ENCODE measurements around the gene ITGA5.
"Not testable (repeated sequence)": the region's sequence is repeated elsewhere in the genome, so short reads cannot be mapped to it uniquely, and the experiment has no call there.

ITGA5 gene

DNA sequence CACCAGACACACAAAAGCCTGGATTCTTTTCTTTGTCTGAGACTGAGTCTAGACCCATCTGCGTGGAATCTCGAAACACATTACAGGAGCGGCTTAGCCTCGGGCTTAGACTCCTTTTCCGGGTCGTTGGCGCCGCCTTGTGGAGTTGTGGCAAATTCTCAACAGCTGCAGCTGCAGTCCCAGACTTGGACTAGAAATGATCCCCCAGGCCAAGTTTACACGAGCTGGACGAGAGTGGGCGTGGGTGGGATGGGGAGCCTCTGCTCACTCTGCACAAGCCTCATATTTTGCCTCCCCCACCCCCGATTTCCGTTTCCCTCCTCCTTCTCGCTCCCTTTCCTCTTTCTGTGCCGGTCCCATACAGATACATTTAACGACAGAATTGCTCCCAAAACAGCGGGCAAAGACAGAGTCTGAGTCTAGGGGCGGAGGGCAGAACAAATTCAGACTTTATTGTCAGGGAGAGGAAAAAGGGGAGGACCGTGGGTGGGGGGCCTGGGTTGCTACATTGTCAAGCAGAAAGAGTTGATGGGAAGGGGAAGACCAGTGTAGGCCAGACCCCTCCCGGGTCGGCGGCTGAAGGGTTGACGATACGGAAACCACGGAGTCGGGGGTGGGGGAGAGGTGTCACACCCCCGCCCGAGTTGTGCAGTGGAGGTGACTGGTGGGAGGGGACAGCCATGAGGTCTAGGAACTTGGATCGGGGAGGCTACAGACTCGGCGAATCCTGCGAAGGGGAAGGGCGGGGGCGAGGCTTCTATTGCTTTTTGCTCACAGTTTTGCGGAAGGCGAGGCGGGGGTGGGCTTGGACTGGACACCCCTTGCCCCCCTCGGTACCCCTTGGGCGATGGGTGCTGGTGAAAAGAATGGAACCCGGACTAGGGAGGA is 50.1 kb downstream of the ITGA5 start:
- DNase-seq: peak; percentile 95

DNA sequence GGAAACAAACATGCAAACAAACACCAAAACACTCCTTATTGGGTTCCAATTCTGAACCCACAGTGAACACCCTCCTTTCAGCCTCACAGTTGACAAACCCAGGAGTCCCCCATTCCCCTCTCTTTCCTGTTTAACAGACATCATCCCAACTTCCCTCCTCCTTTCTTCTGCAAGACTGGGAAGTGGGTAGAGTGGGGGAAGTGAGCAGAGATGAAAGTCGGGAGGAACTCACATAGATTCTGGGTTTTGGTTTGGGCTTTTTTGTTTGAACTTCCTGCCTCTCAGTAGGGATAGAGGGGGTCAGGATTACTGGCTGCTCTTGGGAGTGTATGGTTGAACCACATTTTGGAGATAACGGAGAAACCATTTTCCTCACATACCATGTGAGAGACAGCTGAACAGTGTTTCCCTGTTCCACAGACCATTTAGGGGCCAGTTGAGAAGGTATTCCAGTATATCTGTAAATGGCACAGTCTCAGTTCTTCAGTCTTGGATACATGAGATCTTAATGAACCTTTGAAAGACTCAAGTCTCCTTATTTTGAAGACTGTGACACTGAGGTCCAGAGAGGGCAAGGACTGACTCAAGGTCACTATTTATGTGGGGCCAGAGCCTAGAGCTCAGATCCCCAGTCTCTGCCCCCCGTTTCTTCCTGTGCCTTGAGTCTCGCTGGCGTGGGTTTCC is 50.9 kb downstream of the ITGA5 start:
- no peak for DNase-seq

DNA sequence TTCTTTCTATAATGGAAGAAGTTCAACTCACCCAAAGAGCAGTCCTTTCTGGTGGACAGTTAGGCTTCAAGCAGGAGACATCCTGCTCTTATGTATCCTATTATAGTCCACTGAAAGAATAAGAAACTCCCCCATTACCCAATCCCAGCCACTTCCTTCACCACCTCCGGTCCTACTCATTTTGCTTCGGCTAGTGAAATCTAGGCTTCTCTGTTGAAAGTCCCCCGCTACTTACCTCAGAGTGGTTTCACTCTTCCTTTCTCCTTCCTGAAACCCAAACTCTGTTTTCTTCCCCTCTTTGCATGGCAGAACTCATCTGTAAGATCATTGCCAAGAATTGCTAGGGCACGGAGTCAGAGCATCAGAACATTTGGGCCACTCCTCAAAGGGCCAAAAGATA is 54.7 kb downstream of the ITGA5 start, which contains the start of gene GPR84:
Gene GPR84, minus strand, starts transcription at position 74 of the 400 bp plus-strand sequence. CDS start 635 bp downstream, outside the sequence.
- DNase-seq: no peak

DNA sequence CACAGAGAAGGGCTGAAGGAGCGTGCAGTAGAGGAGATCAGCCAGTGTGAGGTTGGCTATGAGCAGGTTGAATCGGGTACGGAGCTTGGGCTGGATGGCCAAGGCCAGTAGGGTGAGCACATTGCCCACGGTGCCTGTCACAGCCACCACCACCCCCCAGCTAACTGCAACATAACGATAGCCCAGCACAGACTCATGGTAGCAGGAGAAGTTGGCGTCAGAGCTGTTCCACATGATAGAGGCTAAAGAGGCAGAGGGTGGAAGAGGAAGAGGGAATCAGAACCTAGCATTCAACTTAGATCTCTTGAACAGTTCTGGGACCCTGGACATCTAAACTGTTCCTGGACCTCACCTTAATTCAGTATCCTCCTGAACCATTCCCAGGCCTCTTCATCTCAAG is 55.4 kb downstream of the ITGA5 start:
- no peak for DNase-seq

DNA sequence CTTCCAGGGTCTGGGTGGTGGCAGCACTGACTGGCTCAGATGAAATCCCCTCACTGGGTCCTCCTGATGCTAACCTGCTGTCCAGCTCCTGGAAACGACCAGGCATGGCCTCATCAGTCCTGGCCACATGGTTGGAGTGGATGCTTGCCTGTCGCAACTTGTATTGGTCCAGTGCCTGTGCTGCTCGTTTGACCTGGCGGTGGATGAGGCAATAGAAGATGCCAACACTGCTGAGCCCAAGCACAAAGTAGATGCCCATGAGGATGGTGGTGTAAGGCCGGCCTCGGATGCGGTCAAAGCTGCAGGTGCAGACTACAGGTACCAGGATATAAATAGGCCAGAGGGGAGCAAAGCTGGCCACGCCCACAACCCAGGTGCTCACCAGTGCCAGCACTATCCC is 56.0 kb downstream of the ITGA5 start:
- no peak for DNase-seq

DNA sequence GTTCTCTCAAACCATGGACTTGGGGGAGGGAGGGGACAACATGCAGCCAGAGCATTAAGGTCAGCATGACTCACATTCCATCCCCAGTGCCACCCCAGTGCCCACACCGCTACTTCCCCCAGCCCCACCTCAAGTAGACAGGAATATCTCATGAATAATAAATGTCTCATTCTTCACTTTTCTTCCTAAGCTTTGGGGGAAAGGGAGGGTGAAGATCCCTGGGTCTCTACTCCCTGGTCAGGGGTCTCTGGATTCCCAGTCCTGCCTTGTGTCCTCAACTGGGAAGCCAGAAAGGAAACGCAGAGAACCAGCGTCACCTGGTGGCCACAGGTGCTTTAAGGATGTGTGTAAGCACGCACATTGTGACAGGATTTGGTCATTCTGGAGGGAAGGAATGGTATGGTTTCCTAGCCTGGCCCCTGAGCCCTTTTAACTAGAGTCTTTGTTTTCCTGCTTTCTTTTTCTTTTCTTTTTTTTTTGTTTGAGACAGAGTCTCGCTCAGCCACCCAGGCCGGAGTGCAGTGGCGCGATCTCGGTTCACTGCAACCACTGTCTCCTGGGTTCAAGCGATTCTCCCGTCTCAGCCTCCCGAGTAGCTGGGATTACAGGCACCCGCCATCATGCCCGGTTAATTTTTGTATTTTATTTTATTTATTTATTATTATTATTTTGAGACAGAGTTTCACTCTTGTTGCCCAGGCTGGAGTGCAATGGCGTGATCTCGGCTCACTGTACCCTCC is 58.2 kb downstream of the ITGA5 start:
- no peak for DNase-seq

DNA sequence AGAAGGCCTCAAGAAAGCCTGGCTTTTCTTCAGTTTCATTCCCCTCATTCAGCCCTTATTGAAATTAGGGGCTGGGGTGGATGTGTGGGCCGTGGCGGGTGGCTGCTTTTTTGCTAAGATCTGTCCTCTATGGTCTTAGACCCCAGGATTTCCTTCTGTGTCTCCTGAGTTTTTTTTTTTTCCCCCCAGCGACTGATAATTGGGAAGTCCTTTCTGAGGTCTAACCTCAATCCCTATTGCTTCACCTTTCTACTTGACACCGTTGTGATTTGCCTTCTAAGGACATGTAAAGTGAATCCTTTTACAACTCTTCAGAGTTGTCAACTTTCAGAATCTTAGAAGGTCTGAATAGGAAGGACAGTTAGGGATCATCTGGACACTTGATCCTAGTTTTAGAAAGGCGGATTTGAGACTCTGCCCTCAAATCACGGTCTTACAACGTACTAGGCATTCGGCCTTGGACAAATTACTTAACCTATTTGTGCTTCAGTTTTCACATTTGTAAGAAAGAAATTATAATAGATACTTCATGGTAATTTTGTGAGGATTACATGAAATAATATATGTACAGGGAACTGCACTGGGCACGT is 59.2 kb downstream of the ITGA5 start:
- no peak for DNase-seq

DNA sequence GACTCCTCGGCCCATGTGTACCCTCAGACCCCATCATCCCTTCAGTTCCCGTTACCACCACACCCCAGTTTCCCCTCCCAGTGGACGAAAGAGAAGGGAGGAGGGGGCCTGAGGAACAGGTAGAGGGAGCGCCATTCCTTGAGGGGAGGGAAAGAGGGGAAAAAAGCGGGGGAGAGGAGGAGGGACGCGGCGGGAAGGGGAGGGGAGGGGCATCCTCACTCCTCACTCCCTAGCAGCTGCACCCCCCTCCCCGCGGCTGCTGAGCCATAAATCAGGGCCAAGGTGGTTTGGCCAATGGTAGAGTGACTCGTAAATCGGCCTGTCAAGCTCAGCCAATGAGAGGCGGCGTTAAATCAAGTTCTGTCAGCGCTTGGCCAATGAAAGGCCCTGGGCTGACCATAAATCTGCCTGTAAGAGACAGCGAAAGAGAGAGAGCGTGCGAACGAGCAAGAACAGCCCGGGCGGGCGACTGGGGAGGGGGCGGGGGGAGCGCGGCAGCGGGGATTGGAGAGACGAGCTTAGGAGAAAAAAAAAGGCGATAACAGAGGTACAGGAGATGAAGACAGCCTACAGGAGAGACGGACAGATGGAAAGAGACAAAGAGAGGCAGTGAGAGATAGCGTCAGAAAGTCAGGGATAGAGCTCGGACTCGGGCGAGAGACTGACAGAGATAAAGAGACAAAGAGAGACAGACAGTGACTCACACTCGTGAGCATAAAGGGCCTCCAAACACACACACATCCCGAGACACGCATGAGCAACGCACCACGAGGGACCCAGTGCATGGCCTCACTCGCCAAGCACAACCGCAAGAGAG is 59.9 kb downstream of the ITGA5 start:
- DNase-seq: peak; percentile 98

DNA sequence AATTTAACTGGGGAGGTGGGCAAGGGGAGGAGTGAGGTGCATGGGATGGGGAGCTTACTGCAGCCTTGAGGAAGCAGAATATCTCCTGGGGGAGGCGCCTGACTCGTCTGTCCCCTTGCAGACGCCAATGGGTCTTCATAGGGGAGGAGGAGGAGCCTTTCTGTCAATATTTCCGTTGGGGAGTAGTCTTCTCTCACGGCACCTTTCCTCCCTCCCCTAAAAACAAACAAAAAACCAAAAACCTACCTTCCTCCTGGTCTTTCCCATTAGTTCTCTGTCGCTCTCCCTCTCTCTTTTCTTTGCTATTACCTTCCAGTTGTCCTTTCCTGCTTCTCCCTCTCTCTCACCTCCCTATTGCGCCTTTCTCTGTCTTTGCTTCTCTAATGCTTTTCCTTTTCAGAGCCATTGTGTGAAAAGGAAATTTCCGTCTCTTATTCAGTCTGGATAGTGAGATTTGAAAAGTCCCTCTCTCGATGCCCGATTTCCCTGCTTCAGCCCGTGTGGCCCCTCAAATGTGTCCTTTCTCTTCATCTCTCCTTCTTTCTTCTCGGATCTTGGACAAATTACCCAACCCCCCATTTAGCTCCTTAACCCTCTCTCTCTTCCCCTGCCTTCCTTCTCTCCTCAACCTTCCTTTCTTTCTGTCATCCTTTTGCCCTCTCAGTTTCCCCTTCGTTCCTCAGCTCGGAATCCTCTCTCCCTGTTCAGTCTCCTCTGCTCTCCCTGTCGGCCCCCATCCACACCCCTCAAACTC is 60.7 kb downstream of the ITGA5 start:
- DNase-seq: no peak

DNA sequence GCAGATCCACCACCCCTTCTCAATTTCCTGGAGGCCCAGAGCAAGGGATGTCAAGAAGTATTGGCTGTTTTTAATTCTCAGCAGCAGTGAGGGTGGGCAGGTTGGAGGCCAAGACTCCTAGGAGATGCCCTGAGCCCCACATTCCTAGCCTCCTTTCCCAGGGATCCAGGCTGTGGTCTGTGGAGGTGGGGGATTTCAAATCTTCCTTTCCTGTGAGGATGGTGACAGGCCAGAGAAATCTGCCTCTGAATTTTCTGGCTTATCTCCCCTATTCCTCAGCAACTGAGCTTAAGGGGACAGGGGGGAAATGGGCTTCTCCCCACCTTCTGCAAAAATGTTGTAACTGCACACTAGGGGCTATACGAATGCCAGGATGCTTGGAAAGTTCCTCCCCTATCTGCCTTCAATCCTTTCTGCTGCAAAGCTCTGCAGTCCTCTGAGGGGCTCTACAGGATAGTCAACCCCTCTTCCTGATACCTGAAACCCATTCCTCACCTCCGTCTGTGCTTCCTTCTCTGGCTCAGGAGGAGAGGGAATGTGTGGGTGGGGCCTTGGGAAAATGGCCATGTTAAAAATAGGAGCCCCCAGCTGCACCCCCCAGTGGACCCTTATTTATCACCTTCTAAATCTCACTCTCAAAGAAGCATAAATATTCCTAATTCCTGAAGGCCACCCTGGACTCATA is 61.4 kb downstream of the ITGA5 start:
- no peak for DNase-seq

DNA sequence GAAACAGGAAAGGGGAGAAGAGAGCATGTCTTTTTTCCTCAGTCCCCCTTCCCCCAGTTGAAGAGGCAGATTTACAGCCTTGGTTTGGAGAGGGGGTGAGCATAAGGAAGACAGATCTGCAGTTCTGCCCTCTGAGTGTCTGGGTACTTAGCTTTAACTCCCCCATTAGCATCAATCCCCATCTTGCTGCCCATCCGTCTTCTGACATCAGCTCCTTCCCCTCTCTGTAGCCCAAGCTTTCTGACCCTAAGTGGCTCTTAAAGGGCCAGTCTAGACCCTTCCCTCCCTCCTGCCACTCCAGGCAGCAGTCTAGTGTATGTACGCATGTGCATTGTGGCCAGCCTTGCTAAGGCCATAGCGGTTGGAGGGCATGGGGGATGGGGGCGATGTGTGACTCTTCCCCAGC is 62.1 kb downstream of the ITGA5 start:
- no peak for DNase-seq

DNA sequence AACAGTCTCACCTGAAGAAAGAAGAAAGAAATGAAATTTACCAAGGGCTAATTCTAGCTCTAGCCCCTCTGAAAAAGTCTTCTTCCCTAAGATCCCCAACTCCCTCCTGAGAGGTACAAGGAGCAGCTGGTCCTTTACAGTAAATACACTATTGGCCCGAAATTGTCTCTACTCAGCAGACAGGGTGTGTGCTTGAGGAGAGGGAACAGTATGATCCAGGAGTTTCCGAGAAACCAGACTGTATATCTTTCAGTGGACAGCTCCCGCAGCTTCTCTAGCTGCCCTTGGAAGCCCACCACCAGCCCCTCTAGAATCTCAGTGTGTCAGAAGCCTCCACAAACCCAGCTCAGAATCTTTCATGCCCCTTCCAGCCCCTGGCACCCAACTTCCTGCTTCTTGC is 62.8 kb downstream of the ITGA5 start:
- DNase-seq: no peak

DNA sequence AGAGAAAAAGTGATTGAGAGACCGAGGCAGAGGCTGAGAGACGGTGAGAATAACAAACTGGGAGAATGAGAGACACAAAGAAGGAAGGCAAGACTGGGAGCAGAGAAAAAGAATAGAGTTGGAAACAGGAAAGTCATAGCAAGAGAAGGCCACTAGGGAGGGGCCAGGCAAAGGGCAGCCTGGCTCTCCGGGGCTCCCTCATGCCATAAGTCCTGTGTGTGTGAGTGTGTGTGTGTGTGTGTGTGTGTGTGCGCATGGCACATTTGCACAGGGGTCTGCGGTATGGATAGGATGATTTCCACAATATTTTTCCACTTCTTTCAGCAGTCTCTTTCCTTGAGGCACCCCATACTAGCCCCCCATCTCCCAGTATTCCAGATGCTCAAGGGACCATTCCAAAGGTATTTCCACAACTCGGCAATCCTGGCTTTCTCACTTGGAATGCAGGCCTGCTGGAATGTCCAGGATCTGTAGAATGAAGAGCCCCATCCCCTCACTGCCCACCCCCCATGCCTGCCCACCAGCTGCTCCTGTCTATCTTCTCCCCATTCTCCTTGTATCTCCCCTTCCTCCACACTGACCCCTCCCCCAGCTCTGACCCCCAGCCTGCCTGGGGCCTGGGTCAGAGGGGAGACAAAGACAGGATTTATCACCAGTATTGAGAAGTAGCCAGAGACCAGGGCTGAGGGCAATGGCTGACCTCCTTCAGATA is 63.8 kb downstream of the ITGA5 start:
- DNase-seq: no peak

DNA sequence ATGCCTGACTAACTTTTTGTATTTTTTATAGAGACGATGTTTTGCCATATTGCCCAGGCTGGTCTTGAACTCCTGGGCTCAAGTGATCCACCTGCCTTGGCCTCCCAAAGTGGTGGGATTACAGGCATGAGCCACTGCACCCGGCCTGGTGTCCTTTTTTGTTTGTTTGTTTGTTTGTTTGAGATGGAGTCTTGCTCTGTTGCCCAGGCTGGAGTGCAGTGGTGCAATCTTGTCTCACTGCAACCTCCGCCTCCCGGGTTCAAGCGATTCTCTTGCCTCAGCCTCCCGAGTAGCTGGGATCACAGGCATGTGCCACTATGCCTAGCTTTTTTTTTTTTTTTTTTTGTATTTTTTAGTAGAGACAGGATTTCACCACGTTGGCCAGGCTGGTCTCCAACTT is 64.8 kb downstream of the ITGA5 start:
- not testable (repeated sequence) for DNase-seq

DNA sequence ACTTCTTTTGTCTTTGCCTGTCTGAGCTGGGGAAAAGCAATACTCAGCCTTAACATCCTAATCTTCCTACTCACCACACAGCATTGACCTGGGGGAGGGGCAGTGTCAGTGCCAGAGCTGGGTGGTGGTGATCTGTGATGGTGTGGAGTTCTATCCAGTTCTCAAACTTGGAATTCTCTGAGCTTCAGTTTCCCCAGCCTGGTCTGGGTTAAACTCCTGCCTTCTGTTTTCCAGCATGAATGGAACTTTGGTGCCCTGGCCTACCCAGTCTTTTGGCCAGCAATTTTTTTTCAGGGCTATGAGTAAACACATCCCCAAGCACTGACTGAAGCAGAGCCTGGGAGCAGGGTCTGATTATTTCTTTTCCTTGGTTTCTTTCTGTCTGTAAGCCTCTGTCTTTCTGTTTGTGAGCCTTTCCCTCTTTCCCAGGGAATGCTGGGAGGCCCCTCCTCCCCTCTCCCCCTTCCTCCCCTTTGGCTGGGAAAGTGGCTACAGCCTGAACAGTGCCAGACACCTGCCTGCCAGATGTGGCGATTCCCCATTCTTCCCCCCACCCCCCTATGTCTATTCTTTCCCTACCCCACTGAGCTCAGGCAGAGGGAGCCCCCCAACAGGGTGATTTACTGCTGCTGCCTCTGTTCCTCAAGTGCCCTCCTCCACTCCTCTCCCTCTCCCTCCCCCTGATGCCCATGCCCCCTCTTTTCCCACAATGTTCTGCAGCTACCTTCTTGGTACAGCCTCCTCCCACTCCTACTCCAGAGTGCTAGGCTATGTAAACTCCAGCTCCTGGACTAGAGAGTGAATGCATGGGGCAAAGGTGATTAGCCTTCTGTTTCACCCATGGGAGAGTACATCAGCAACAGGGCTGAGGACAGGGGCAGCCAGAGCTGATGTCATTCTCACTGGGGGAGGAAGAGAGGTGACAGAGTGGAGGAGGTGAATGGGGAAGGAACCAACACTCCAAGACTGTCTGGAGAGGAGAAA is 65.9 kb downstream of the ITGA5 start:
- DNase-seq: peak; percentile 79

DNA sequence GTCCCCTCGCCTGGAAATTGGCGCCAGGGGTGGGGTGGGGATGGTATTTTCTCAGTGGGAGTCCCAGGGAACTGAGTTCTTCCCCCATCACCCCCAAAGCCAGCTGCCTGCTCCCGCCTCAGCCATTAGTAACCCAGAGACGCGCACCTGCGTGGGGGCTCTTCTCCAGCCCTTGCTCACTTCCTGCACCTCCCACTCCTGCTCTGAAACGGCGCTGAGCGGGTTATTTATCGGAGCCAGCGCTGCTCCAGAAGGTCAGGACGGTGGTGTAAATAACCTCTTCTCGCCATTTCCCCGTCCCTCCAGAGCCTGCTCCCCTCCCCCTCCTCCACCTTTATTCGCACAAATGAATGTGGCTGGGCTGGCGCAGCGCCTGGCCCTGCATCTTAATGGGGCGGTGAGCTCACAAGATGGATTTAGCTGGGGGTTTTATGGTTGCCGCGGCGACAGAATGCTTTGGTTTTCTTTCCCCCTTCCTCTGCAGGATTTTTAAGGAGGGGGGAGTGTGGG is 67.0 kb downstream of the ITGA5 start:
- DNase-seq: peak; percentile 86

DNA sequence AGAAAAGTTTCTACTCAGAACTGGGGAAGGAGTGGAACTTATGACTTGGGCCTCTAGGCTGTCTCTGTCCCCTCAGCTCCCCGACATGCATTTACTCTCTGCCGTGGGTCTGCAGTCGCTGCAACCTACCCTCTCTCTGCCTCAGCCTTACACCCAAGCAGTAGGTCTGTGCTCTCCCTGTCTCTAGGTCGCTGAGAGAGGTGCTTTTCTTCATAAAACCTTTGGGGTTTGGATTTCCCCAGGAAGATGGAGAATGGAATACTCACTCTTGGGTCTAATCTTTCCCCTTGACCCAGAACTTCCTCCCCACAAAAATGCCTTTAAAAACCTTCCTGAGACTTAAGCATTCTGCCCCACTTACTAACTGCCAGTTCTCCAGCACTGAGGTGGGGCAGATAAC is 67.7 kb downstream of the ITGA5 start:
- no peak for DNase-seq

DNA sequence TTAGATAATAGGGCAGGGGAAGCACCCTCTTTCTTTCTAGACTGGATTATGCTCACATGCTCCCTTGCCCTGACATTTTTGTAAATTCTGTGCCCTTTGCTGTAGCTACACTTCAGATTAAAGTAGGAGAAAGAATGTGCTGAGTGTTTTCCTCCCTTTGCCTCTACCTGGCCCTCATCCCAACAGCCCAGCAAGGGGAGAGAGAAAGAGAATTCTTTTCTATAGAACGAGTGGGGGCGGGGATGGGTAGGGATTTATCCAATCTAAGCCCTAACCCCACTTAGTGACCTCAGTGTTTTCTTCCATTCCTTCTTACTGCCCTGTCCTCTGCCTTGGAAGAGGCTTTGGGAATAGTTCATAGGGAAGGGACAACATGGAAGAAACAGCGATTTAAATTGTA is 68.3 kb downstream of the ITGA5 start:
- DNase-seq: no peak

DNA sequence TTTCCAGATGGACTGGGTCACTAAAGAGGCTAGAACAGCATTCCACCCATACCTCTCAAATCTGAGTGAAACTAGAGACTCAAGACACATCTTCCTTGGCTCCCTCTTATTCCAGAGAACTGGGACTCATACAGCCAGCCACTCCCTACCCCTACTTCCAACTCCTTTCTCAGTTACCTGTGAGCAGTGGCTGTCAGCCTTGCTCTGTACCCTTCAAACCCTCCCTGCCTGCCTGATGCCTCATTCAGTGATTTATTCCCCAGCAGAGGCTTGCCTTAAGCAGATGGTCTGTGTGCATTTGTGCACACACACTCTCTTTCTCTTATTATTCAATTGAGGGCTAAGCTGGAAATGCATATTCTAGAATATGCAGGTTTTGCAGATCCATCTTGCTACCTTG is 69.4 kb downstream of the ITGA5 start:
- DNase-seq: no peak
